Activated CD8-positive, alpha-beta memory T cell treated with anti-CD3 and anti-CD28 coated beads for 36 hours (primary cell): ENCODE results near the gene TUT4. TPM values are rescaled to one million over a fixed set of nuclear protein-coding genes. Genes with fewer than 3 reads are reported as not detected.

Experiments
- CTCF ChIA-PET: fragments of 350-600 bp; sonication (Branson Sonifier 250); formaldehyde crosslinking; loops from one replicate; lab custom pipeline; 2021; ENCODE audit warnings: antibody characterized with exemption; lab: Charles Lee
- POLR2A ChIA-PET: fragments of 350-600 bp; sonication (Branson Sonifier 250); formaldehyde crosslinking; loops from one replicate; lab custom pipeline; 2021; ENCODE audit warnings: antibody characterized with exemption; lab: Charles Lee
- total RNA-seq, 2 experiments: library from RNA; stranded (reverse); gene quantifications; one replicate each; pipeline ENCODE4 v1.2.3, GENCODE V29; 2021

Gene TUT4
- total RNA-seq, 2 experiments from 2014 or later: 43.8 to 50.2 TPM

- ChIA-PET POLR2A (interaction anchor here (0.6 kb wide), 2 partner anchors 80 to 146 kb away, joined by 5 read pairs; no protein-coding TSS in a partner anchor), CTCF (interaction anchor here (0.6 kb wide), 1 partner anchor 141 kb away, joined by 3 read pairs; no protein-coding TSS in a partner anchor)
Observed at GRCh38 chr1:52544665-52545525, 8.0 kb downstream of the TUT4 start.

GRCh38 chr1:52542085-52542688 is 10.7 kb downstream of the TUT4 start:
- ChIA-PET CTCF (no interaction called here), POLR2A (no interaction called here)

- ChIA-PET POLR2A (no interaction called here), CTCF (no interaction called here)
Observed at GRCh38 chr1:52534928-52535764, 17.7 kb downstream of the TUT4 start.

GRCh38 chr1:52533713-52534112 is 19.2 kb downstream of the TUT4 start:
- CTCF ChIA-PET: no interaction called here

GRCh38 chr1:52532731-52533327 is 20.1 kb downstream of the TUT4 start:
- CTCF ChIA-PET: interaction anchor here (0.6 kb wide), 1 partner anchor 393 kb away, joined by 3 read pairs; no protein-coding TSS in a partner anchor
- POLR2A ChIA-PET: no interaction called here

More at GRCh38 chr1:52533713-52534112, 19.2 kb downstream of the TUT4 start:
- POLR2A ChIA-PET: no interaction called here

- ChIA-PET POLR2A (no interaction called here), CTCF (no interaction called here)
Observed at GRCh38 chr1:52532247-52532646, 20.6 kb downstream of the TUT4 start.

- CTCF ChIA-PET: no interaction called here
Observed at GRCh38 chr1:52531249-52531872, 21.5 kb downstream of the TUT4 start.

GRCh38 chr1:52530563-52531144 is 22.2 kb downstream of the TUT4 start:
- CTCF ChIA-PET: no interaction called here

More at GRCh38 chr1:52531249-52531872, 21.5 kb downstream of the TUT4 start:
- POLR2A ChIA-PET: no interaction called here

GRCh38 chr1:52523376-52523775 is 29.5 kb downstream of the TUT4 start:
- POLR2A ChIA-PET: interaction anchor here (2.0 kb wide), 1 partner anchor 30 kb away, joined by 4 read pairs; the partner anchor contains the start of gene TUT4
- CTCF ChIA-PET: interaction anchor here (1.7 kb wide), 1 partner anchor 15 kb away, joined by 3 read pairs; no protein-coding TSS in a partner anchor

More at GRCh38 chr1:52530563-52531144, 22.2 kb downstream of the TUT4 start:
- POLR2A ChIA-PET: no interaction called here

- CTCF ChIA-PET: interaction anchor here (0.6 to 0.7 kb wide), 2 partner anchors 23 to 138 kb away, joined by 3 to 4 read pairs; no protein-coding TSS in a partner anchor
- POLR2A ChIA-PET: interaction anchor here (0.5 to 1.1 kb wide), 3 partner anchors 33 to 116 kb away, joined by 3 to 5 read pairs (median 3); partner anchors contain the start of gene TUT4
Observed at GRCh38 chr1:52520148-52520547, 32.7 kb downstream of the TUT4 start.

GRCh38 chr1:52518962-52519361 is 33.9 kb downstream of the TUT4 start:
- ChIA-PET POLR2A (no interaction called here), CTCF (no interaction called here)

GRCh38 chr1:52511851-52512615 is 40.9 kb downstream of the TUT4 start:
- ChIA-PET CTCF (interaction anchor here (0.6 kb wide), 1 partner anchor 1846 kb away, joined by 3 read pairs; no protein-coding TSS in a partner anchor), POLR2A (interaction anchor here (0.7 kb wide), 1 partner anchor 74 kb away, joined by 3 read pairs; no protein-coding TSS in a partner anchor)

GRCh38 chr1:52511439-52511838 is 41.5 kb downstream of the TUT4 start:
- ChIA-PET POLR2A (no interaction called here), CTCF (interaction anchor here (0.6 kb wide), 1 partner anchor 1846 kb away, joined by 3 read pairs; no protein-coding TSS in a partner anchor)

GRCh38 chr1:52506920-52507546 is 45.9 kb downstream of the TUT4 start:
- POLR2A ChIA-PET: no interaction called here
- CTCF ChIA-PET: interaction anchor here (1.4 kb wide), 1 partner anchor 15 kb away, joined by 3 read pairs; no protein-coding TSS in a partner anchor

GRCh38 chr1:52506349-52506748 is 46.5 kb downstream of the TUT4 start:
- ChIA-PET POLR2A (no interaction called here), CTCF (no interaction called here)

- POLR2A ChIA-PET: interaction anchor here (0.6 kb wide), 1 partner anchor 155 kb away, joined by 4 read pairs; no protein-coding TSS in a partner anchor
- CTCF ChIA-PET: no interaction called here
Observed at GRCh38 chr1:52504720-52505119, 48.2 kb downstream of the TUT4 start.
